GM21529 (cell line): ENCODE measurements around the gene GPR39.

ENCODE experiments used
- ATAC-seq: cut with Tn5 transposase; IDR thresholded peaks from one replicate; pipeline ENCODE4 v1.9.1; 2021; ENCODE audit not compliant: unreplicated experiment

GPR39 gene

DNA sequence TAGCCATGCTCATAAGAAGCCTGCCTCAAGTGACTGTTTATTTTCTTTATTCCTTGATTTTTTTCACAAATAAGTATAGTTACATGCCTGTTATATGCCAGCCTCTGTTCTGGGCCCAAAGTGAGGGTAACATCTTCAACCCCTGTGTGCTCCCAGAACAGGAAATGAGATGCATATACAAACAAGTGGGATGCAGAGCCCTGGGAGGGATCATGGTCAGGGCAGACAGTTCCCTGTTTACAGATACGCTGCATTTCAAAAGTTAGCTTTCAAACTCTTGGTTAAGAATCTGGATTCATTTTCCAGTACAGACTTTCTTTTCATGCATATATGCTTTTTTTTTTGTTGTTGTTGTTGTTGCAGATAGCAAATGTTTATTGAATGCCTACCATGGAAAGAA is 24.4 kb downstream of the GPR39 start:
- ATAC-seq, result no peak

GRCh38 chr2:132442278-132442677 is 25.7 kb downstream of the GPR39 start:
- ATAC-seq, result no peak

- no peak for ATAC-seq
Measured at GRCh38 chr2:132443106-132443505, 26.5 kb downstream of the GPR39 start.

DNA sequence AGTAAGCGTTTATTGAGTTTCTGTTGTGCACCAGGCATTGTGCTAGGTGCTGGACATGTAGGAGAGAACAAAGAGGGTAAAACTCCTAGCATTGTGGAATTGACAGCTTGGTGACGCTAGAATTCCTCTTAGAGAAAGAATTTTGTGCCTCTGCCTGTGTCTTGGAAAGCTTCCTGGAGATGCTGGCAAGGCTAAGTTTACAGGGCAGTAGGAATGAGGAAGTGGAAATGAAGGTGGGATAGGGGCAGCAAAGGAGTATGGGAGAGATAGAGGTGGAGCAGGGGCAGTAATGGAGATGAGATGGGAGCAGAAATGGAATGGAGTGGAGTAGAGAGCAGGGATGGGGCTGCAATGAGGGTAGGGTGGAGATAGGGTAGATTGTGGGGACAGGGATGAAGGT is 29.8 kb downstream of the GPR39 start:
- ATAC-seq, result no peak

GRCh38 chr2:132448331-132448730 is 31.7 kb downstream of the GPR39 start:
- no peak for ATAC-seq

- ATAC-seq, result no peak
Measured at GRCh38 chr2:132448771-132449170, 32.2 kb downstream of the GPR39 start.

GRCh38 chr2:132449868-132450267 is 33.3 kb downstream of the GPR39 start:
- ATAC-seq, result no peak

GRCh38 chr2:132460781-132461180 is 44.2 kb downstream of the GPR39 start:
- no peak for ATAC-seq

DNA sequence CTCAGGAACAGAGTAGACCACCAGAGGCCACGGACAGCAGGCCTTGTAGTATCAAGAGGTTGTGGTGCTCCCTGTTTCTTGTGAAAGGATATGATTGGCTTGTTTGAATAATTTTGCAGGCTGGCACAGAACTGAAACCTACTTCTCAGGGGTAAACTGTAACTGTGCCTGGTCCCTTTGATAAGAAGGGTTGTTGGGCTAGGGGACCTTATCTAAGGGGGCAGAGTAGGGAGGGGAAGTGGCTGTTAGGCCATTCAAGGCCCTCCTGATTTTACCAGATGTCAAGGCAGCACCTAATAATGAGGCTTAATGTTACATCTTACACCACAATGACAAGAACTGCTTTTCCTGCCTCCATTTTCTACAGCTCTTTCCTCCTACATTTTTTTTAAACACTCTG is 45.6 kb downstream of the GPR39 start:
- no peak for ATAC-seq

DNA sequence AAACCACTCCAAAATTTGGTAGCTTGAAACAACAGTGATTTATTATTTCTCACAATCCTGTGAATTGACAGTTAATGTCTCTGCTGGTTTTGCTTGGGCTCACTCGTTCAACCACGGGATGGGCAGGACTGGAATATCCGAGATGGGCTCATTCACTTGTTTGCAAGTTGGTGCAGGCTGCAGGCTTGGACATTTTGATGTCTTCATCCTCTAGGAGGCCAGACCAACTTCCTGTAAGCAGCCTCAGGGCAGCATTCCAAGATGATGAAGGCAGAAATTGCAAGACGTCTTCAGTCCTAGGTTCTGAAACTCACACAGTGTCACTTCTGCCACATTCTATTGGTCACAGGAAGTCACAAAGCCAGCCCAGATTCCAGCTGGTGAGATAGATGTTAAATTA is 47.1 kb downstream of the GPR39 start:
- no peak for ATAC-seq

DNA sequence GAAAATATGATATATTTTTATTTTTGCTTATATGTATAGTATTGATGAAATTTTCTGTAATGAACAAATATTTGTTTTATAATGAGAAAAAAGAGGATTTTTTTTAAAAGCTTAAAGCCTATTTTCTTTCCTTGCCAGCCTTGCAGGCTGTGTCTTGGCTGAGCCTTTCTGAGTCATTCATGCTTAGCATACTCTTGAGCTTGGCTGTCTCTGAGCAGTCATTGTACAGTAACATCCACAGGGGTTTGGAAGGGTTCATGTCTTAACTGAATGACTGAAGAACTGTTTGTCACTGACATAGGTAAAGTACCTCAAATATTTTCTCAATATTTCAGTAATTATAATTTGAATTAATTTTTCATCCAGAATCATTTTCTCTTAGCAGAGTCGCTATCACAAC is 49.3 kb downstream of the GPR39 start:
- ATAC-seq, result no peak

- no peak for ATAC-seq
Measured at GRCh38 chr2:132466428-132467028, 49.9 kb downstream of the GPR39 start.

- no peak for ATAC-seq
Measured at GRCh38 chr2:132468821-132469675, 52.4 kb downstream of the GPR39 start.

- ATAC-seq, result no peak
Measured at GRCh38 chr2:132470746-132471145, 54.1 kb downstream of the GPR39 start.

- ATAC-seq, result no peak
Measured at GRCh38 chr2:132473174-132473883, 56.7 kb downstream of the GPR39 start.

- no peak for ATAC-seq
Measured at GRCh38 chr2:132475615-132476014, 59.0 kb downstream of the GPR39 start.

- no peak for ATAC-seq
Measured at GRCh38 chr2:132477436-132477835, 60.8 kb downstream of the GPR39 start.

DNA sequence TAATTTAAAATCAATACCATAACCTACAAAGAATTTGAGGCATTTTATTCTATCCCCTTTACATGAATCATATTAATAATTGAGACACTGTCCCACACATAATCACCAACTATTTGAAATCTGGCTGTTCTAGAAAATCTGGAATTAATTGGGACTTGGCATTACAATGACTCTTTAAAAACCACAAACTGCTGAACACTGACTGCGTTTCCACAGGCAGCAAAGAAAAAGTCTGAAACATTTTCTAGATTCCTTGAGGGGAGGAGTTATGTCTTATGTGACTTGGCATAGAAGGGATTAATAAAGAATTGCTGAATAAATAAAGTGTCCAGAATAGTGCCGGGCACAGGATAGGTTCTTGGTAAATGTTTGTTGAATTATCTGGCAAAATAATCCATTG is 61.4 kb downstream of the GPR39 start:
- ATAC-seq, result no peak

GRCh38 chr2:132478461-132479105 is 62.0 kb downstream of the GPR39 start:
- ATAC-seq, result no peak

DNA sequence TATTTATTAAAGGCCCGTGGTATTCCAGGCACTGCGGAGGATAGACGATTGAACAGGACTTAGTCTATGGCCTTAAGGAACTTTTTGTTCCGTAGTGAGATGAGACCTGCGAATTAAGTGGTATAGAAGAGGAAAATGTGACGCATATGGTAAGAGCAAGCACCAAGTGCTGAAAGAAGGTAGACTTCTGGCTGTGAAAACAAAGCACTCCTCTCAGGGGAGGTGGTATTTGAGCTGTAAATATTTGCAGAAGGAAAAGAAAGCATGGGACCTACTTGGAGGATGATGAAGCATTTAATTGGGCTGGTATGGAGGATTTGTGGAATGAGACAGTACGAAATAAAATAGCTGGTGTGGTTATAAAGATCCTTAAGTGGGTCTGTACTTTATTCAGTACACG is 62.5 kb downstream of the GPR39 start:
- ATAC-seq, result no peak

- no peak for ATAC-seq
Measured at GRCh38 chr2:132482821-132483220, 66.2 kb downstream of the GPR39 start.

DNA sequence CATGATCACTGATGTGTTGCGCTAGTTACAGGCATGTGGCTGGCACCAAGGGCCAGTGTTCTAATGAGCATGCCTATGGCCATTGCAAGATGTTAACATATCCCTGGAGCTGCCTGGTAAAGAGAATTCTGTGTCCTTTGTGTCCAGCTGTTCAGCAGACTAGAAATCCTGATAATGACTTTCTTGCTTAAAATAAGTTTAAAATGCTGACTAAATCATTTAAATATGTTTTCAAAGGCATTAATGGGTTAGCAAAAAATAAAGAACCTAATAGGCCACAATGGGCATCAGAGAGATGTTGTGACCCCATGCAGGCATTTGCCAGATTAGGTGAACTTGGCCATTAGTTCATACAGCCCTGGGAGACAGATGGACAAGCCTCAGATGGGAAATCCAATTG is 67.5 kb downstream of the GPR39 start:
- ATAC-seq, result no peak
